Fibroblast of skin of abdomen (primary cell): ENCODE data around the gene ARF3.

ENCODE experiments used
- DNase-seq: peaks from one replicate; pipeline ENCODE4 v3.0.0-alpha.2; 2013

The ARF3 gene

DNA sequence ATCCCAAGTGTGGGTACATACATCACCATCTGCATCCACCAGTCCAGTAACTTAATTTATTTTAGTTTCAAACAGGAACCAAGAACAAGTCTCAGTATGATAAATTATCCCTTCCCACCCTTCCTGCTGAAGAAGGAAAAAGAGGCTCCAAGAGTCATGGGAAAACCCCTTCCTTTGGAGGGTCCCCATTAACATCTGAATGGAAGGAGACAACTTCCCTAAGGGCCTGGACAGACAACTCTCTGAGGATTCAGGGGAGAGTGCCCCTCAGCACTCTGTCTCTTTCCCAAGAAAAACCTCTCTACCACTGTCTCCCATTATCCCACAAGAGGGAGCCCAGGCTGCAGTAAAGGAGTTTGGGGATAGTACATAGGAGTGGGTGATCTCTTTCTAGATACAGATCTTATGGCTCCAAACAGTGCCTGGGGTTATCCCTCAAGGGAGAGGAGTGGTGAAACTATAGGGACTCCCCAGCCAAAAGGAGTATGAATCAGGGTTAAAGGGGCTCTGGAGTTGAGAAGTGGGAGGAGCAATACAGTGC lies 8.1 kb upstream of the ARF3 start:
- no peak for DNase-seq

DNA sequence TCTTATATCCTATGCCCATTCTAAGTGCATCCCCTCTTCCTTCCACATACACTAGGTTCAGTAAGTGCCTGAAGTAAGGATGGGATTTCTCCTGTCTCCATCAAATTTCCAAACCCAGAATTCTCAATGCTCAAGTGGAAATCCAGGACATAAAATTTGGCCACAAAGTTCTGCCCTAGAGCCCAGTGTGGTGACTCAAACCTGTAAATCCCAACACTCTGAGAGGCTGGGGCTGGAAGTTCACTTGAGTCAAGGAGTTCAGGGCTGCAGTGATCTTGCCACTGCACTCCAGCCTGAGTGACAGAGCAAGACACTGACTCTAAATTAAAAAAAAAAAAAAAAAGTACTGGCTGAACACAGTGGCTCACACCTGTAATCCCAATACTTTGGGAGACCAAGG lies 4.5 kb upstream of the ARF3 start:
- no peak for DNase-seq

DNA sequence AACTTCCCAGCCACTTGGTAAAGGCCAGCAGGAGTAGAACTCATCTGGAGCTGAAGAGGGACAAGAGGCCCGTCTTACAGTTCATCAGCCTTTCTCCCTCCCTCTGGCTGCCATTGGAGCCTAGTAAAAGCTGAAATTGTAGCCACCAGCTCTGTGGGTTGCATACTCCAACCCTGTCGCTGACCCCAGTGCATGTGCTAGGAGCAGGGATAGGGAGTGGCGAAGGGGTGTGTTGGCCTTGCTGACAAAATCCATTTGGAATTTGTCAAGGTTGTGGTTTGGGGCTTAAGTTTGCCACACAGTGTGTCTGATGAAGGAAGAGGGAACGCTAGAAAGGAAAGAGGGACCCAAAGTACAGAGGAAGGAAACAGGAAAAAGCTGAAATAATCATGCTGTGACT lies 4.0 kb upstream of the ARF3 start:
- no peak for DNase-seq

DNA sequence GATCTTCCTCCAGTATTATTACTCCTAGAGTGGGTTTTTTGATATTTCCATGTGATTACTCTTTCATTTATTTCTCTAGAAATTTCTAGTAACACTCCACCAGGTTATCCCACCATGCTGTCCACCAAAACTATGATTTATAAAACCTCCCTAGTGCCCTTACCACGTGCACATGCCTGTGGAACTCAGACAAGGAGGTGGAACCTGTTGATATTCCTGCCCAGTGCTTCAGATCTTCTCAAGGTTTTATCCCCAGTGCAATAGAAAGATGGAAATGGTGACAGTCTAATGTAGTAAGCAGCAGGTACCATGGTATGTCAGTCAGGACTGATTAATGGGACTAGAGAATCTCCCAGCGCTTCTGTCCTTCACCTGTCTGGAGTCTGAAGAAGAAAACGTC lies 3.5 kb upstream of the ARF3 start:
- DNase-seq = no peak

DNA sequence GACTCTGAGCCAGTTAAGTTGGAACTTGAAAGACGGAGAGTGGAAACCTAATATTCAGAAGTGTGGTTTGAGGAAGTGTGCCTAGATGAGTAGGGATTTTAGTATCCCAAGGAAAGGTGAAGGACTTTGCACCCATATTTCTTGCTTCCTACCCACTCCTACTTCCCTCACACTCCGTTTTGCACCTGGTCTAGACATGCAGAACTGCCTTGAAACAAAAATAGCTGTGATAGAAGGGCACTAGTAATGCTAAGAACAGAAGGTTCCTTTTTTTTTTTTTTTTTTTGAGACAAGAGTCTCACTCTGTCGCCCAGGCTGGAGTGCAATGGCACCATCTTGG lies 732 bp upstream of the ARF3 start:
- DNase-seq = no peak

DNA sequence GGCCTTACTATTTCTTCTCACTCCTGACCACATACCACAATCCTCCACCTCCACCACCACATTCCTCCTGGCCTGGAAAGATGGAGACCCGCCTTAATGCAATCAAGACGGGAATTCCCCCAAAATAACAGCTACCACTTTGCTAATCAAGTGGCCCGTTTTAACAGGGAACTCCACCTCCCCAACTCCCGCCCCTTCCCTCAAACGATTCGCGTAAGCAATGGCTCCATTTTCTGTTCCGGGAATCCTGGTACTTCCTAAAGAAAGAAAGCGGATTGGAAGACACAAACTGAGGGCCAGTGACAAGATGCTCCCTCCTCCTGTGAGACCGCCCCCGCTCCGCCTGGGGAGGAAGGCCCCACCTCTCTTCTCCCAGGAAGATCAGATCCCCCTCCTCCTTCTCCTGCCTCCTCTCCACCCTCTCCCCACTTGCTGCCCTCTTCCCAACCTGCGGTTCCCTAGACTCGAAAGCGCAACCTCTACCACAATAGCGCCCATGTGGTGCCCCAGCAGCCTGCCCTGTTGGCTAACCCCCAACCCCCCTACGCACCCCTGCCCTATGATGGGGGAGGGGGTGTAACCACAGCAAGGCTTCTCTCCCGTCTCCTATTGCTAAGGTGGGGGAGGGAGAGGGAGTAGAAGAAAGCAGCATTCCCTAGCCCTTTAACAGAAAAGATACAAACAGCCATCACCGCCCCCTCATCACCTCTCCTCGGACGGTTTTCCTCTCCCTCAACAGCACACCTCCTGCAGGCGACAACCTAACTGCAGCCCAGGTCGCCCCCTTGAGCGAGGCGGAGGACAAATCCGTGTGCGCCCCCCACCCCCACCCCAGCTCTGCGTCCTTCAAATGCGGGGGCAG lies 777 bp downstream of the ARF3 start:
- peak; percentile 96 for DNase-seq

DNA sequence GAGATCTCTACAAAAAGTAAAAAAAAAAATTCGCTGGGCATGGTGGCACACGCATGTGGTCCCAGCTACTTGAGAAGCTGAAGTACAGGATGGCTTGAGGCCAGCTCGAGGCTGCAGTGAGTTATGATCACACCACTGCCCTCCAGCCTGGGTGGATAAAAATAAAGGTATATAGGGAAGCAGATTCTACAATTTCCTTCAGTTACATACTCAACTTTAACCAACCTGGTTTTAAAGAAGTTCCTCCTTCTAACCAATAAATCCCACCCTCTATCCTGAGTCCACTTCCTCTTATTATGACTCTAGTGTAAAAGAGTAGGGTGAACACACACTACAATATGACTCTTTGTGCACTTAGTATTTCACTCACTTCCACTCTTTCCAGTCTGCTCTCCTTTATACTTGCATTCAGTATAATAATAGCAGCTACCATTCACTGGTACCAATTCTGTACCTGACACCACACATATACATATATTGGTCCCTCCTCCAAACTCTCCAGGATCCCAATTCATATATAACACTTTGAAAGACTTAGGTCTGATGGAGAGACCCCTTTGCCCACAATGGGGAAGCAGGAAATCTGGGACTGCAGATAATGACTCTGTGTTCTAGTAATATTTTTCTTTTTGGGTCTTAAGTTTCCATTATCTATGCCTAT lies 2.3 kb downstream of the ARF3 start:
- DNase-seq = no peak

DNA sequence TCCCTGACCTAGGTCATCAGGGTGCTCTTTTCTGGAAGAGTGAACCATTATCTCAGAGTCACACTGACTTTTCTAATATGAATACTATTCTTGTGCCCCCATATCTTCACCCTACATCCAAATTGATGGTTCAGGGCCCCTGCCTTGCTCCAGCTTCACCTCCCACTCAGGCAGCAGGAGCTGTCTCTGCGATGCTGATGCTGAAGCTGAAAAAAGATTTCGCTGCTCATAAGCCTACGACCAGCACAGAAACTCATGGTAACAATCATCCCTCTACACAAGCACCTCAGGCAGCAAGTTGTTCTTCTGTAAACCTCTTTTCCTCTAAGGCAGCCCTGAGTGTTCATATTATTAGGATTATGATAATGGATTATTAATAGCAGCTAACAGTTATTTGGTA lies 3.2 kb downstream of the ARF3 start:
- DNase-seq = no peak

DNA sequence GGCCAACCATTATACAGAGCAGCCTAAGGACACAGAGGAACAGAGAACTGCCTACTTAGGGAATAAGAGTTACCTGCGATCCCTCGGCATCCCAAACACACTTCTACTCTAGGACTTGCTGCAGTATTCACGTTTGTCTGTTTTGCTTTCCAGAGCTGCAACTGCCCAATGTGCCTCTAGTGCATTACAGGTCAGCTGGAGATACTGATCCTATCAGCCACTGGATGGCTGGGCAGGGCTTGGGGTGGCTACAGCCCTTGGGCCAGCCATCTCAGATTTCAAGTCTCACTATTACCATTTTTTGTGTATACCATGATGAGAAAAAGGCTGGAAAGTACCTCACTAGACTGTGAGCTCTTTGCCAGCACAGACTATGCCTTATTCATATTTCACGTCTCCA lies 4.6 kb downstream of the ARF3 start:
- DNase-seq = no peak

DNA sequence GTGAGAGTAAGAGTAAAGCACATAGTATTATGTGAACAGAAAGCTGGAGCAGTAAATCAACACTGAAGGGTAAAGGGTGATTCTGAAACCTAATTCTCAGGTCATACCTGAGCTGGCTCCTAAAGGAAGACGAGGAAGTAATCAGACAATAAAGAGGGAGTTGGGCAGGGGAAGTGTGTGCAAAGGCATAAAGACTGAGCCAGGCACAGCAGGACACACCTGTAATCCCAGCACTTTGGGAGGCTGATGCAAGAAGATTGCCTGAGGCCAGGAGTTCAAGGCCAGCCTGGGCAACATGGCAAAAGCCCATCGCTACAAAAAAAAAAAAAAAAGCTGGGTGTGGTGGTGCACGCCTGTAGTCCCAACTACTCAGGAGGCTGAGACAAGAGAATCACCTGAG lies 9.6 kb downstream of the ARF3 start:
- DNase-seq = no peak

DNA sequence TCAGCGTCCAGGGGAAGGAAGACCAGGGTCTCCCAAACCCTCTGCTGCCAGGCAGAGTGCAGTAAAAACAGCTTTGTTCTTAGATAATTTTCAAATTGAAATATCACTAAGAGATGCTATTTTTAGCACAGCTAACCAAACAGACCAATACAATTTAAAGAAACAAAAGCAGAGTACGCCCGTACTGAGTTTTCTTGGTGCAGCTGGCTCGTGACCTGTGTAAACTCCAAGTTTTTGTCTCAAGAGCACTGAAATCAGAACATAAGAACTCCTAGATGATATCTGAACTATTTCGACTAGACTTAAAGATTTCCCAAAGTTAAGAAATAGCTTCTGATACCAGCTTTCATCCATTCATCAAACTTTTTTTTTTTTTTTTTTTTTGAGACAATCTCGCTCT lies 10.3 kb downstream of the ARF3 start:
- no peak for DNase-seq

DNA sequence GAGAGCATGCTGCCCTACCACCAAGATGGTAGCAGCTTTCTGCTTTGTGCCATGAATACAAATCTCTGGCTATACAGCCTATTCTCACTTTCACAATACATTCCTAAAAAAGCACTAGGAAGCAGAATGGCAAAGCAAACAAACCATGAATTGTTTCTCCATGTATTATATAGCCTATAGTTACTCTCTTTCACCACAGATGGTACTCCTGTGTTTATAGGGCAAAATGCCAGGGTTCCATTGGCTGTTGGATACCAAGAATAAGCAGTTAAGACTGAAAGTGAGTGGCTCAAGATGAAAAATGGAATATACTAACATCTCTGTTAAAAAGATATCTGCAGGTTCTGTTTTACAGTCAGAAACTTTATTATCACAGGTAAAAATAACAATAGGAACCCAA lies 11.1 kb downstream of the ARF3 start:
- DNase-seq = no peak

DNA sequence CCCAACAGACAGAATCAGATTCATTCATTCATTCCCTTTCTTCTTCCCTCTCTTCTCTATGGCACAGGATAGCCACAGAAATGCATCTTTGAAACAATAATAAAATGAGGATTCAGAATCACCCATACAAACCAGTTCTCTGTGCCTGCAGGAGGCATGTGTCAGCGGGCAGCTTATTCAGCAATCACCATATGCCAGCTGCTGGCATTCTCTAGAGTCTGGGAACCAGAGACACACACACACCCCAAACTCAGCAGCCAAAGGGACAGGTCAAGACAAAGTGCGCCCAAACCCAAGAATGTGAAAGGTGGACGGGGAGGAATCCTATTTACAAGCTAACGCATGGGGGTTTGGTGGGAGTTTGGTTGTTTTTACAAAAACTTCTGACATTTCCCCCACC lies 14.1 kb downstream of the ARF3 start:
- DNase-seq = no peak

DNA sequence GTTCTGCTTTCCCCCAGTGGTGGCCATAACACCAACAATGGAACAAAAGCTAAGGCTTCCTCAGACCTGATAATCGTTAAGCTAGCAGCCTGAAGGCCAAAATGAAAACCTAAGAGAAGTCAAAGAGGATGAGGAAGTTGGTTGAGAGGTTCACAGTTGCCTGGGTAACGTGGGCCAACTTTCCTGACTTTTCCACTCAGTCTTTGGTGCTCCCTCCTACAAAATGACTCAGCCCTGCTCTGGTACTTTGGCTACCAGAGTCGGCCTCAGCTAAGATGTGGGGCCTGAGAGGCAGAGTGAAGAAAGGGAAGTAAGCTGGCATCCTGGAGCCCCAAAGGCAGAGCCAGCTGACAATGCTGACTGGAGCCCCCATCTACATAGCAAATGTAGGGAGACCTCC lies 17.1 kb downstream of the ARF3 start:
- no peak for DNase-seq

DNA sequence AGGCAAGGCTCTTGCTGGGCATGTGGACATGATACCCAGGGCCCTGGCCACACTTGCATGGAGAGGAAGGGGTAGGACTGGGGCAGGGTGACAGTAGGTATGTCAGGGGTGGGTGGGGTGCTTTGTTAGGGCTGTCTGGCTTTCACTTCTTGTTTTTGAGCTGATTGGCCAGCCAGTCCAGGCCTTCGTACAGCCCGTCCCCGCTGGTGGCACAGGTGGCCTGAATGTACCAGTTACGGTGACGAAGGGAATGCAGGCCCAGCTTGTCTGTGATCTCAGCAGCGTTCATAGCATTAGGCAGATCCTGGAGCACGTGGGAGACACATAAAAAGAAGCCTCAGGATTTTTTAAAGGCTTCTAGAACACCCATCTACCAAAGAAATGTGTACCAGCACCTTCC lies 18.5 kb downstream of the ARF3 start:
- no peak for DNase-seq

DNA sequence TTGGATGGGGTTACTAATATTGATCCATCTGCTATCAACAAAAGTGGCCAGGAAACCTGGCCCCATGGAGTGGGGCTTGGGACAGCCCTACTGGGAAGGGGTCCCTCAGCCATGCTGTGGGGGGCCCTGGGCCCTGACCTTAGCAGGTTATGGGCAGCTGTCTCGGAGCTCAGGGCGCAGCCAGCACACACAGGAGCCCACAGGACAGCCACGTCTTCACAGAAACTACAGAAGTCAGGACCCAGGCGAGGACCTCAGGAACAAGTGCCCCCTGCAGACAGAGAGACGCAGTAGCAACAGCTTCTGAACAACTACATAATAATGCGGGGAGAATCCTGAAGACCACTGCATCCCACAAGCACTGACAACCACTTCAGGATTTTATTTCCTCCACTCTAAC lies 20.1 kb downstream of the ARF3 start:
- DNase-seq = no peak

DNA sequence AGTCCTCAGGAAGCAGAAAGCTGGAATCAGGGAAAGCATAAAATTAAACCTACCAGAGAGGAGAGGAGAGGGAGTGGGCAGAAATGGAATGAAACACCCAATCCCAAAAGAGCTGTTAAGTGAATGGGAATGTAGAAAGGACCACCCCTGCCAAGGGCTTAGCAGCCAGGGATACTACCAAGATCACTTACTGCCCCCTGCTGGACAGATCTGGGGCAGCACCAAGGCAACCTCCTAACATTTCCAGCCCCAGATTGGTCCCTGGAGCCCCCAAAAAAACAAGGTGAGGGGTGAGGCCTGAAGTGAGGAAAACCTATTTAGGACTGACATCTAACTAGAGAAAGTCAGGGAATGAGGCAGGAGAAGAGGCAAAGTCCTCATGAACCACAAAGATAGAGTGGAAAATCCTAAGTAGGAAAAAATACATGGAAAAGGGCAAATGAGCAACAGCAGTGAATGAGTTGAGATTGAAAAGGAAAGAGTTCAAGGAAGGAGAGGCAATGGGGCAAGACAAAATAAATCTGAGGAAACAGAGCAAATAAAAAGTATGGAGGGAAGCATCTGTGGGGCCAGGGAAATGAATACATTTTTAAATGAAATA lies 20.8 kb downstream of the ARF3 start:
- peak; percentile 61 for DNase-seq

DNA sequence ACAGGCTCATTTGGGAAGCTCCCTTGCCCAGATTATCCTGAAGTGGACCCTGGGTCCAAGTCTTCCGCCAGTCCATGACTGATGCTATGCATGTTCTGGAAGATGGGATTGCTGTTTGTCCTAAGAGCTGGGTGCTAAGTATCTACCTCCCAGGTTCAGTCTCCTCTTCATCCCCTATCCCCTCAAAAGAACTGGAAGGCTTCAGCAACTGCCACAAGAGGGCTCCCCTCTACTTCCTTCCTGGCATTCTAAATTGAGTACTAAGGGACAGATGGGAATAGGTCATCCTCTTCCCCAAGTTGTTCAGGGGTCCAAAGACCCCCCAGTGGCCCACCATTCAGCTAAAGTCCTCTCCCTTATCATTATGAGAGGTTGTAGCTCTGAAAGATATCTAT lies 23.0 kb downstream of the ARF3 start:
- DNase-seq = no peak

DNA sequence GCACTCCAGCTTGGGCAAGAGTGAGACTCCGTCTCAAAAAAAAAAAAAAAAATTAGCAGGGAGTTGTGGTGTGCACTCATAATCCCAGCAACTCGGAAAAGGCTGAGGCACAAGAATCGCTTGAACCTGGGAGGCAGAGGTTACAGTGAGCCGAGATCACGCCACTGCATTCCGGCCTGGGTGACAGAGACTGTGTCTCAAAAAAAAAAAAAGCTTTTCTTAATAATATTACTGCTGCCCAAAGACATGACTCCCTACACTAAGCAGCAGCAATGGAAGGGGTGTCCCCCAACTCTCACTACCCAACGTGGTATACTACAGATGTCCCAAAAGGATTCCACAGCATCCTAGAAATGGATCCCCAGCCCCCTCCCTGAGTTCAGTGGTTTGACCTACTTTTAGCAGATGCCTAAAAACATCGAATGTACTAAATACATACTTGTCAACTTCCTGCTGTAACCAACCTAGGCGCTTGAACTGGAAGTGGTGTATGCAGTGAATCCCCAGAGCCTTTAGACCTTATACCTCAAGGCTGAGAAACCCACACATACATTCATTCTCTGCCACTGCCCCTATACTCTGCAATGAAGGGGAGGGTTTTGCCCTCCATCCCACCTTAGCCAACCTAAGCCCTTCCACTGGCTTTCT lies 23.5 kb downstream of the ARF3 start:
- no peak for DNase-seq

DNA sequence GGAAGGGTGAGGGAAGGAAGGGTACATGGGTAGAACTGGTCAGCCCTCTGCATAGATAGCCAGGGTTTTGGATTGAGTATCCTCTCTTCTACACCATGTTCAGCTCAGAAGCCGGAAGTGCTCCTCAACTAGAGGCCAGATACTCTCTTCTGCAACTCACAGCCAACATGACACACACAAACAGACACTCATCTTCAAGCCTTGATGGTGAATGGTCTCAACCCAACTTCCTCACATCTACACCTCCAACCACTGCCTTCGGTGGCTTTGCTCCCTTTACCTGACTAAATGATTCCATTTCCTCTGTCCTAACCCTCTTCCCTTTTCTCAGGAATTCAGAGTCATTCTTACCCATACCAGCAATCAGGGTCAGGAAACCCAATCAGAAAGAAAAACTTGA lies 24.4 kb downstream of the ARF3 start:
- no peak for DNase-seq

DNA sequence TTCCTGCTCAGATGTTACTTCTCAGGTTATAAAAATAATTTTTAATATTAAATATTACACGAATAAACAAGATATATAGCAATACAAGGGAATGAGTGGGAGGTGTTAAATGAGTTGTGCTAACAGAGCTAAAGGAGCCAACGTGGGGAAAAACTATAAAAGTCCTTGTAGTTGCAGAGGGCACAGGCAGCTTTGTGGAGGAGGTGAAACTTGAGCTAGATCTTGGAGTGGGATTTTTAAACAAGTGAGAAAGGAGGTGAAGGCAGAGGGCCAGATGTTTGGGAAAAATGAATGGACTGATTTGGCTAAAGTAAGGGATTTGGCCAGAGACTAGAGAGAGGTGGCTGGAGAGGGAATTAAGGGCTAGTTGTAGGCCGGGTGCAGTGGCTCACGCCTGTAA lies 26.8 kb downstream of the ARF3 start:
- no peak for DNase-seq

DNA sequence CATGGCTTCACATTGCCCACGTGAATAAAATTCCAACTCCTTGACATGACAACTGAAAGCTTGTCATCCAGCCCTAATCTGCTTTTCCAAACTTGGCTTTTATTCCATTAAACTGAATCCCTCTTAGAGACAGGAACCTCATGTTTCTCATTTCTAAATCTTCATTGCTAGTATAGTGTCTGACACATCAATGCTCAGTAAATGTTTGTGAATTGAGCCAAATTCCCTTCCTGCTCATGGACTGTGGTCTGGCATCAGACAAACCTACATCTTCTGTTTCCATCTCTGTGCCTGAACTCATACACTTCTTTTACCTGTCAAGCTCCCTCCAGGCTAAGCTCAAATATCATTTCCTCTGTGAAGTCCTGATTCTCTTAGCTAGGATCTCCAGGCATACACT lies 27.7 kb downstream of the ARF3 start:
- no peak for DNase-seq

DNA sequence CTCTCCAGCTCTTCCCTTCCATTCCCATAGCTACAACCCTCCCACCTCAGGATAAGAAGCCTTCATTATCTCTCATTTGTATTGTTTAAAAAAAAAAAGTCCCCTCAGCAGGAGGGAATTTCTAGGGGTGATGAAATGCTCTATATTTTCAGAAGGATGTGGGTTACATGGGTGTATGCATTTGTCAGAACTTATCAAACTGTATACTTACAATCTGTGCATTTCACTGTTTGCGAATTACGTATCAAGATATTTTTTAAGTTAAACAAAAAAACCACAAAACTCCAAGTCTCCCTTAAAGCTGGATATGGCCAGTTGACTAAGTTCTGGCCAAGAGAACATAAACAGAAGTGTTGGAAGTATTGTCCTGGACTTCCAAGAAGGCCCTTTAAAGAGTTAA lies 30.0 kb downstream of the ARF3 start:
- DNase-seq = peak; percentile 43
